Naive thymus-derived CD4-positive, alpha-beta T cell (primary cell): ENCODE data around the gene GPR173. TPM values are rescaled to one million over a fixed set of nuclear protein-coding genes. Genes with fewer than 3 reads are reported as not detected.

Experiments used
- ATAC-seq: fragments of 150-1000 bp; cut with Tn5 transposase; 2 replicates; pipeline ENCODE4 v1.10.0; 2021; ENCODE audit warnings: mild to moderate bottlenecking, moderate library complexity
- CTCF ChIA-PET: fragments of 350-600 bp; sonication (Branson Sonifier 250); formaldehyde crosslinking; loops from one replicate; lab custom pipeline; 2021; ENCODE audit warnings: antibody characterized with exemption; lab: Charles Lee
- POLR2A ChIA-PET: fragments of 350-600 bp; sonication (Branson Sonifier 250); formaldehyde crosslinking; loops from one replicate; lab custom pipeline; 2021; ENCODE audit warnings: antibody characterized with exemption, inconsistent platforms; lab: Charles Lee
- DNase-seq, 9 donors: peaks; one replicate each; pipeline versions ENCODE4 v3.0.0 to v3.0.0-alpha.2; 2020 to 2022; ENCODE audit warnings: mixed read lengths in 1 of 9
- H3K27ac ChIP-seq: one replicate; pipeline ENCODE4 v1.7.0; 2013; ENCODE audit warnings: mild to moderate bottlenecking, low read depth, low read length, moderate library complexity
- H3K27me3 ChIP-seq, 2 donors: one replicate each; pipeline ENCODE4 v1.7.0; 2013; ENCODE audit warnings: low read length in 2 of 2, mild to moderate bottlenecking in 2 of 2, moderate library complexity in 2 of 2; ENCODE audit not compliant: control insufficient read depth in 2 of 2, insufficient read depth in 2 of 2
- H3K36me3 ChIP-seq, 3 experiments: 1 replicate in 2 of 3; 2 replicates in 1 of 3; pipeline ENCODE4 v1.7.0; 2013; ENCODE audit warnings: low read length in 3 of 3, mild to moderate bottlenecking in 3 of 3, moderate library complexity in 1 of 3; ENCODE audit not compliant: insufficient read depth in 3 of 3, control insufficient read depth in 2 of 3
- H3K4me1 ChIP-seq, 2 donors: one replicate each; pipeline ENCODE4 v1.7.0; 2013; ENCODE audit warnings: low read length in 2 of 2, mild to moderate bottlenecking in 2 of 2, moderate library complexity in 1 of 2; ENCODE audit not compliant: control insufficient read depth in 2 of 2, insufficient read depth in 2 of 2
- H3K4me3 ChIP-seq: 2 replicates; pipeline ENCODE4 v1.7.0; 2013; ENCODE audit warnings: mild to moderate bottlenecking, low read length
- H3K9me3 ChIP-seq, 3 experiments: 1 replicate in 2 of 3; 2 replicates in 1 of 3; pipeline ENCODE4 v1.7.0; 2013; ENCODE audit warnings: low read length in 3 of 3; ENCODE audit not compliant: control insufficient read depth in 2 of 3
- H3K27ac Mint-ChIP-seq, 9 donors: one replicate each; pipeline ENCODE4 v1.8.0; 2020 to 2022; ENCODE audit warnings: mixed read lengths in 9 of 9, mild to moderate bottlenecking in 8 of 9, moderate library complexity in 5 of 9, inconsistent platforms in 2 of 9
- H3K27me3 Mint-ChIP-seq, 5 donors: one replicate each; pipeline ENCODE4 v1.8.0; 2021 to 2022; ENCODE audit warnings: mixed read lengths in 5 of 5, mild to moderate bottlenecking in 1 of 5
- H3K36me3 Mint-ChIP-seq, 5 donors: one replicate each; pipeline ENCODE4 v1.8.0; 2020 to 2022; ENCODE audit warnings: mixed read lengths in 5 of 5, mild to moderate bottlenecking in 3 of 5, inconsistent platforms in 1 of 5
- H3K4me1 Mint-ChIP-seq, 7 donors: one replicate each; pipeline ENCODE4 v1.8.0; 2020 to 2022; ENCODE audit warnings: mixed read lengths in 7 of 7, mild to moderate bottlenecking in 3 of 7, inconsistent platforms in 1 of 7
- H3K4me3 Mint-ChIP-seq, 10 donors: one replicate each; pipeline ENCODE4 v1.8.0; 2020 to 2022; ENCODE audit warnings: mild to moderate bottlenecking in 10 of 10, mixed read lengths in 10 of 10, moderate library complexity in 6 of 10, inconsistent platforms in 2 of 10
- H3K9me3 Mint-ChIP-seq, 11 donors: one replicate each; pipeline ENCODE4 v1.8.0; 2020 to 2022; ENCODE audit warnings: mixed read lengths in 11 of 11, mild to moderate bottlenecking in 4 of 11, inconsistent platforms in 1 of 11, moderate library complexity in 1 of 11
- intact Hi-C, 2 donors: fragments of 100-400 bp; cut with micrococcal nuclease; formaldehyde crosslinking; loops; one replicate each; pipeline ENCODE4 v1.15.1; 2023
- polyA plus RNA-seq, 2 donors: library from polyadenylated mRNA; unstranded; fragments of 300-500 nt; fragmentation: Illumina TruSeq; gene quantifications; one replicate each; pipeline ENCODE4 v1.2.3, GENCODE V29; 2021
- total RNA-seq, 6 experiments: library from RNA in 5 of 6; stranded (reverse) in 5 of 6; gene quantifications; 1 replicate in 5 of 6; 2 replicates in 1 of 6; pipeline ENCODE4 v1.2.3 and lab custom pipeline; 2021 to 2026

The GPR173 gene
- total and polyA plus RNA-seq, 7 experiments from 2014 or later, result 0.13 to 0.47 TPM; not detected in 5

DNA sequence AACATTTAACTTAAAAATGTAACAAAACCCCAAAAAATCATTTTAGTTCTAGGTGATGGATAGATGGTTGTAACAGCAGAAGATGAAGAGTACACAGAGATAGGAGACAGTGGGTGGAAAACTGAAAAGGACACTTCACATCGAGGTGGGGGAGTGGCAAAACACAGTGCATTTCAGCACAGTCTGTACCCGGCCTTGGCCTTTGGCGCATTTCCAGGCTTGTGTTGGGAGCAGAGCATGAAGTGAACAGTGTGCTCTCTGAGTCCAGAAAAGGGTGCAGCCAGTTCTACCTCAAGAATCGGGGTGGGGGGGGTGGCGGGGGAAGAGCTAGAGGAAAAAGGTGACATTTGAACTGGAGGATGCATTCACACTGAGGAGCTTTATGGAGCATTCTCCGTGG lies 37.9 kb downstream of the GPR173 start:
- DNase-seq (no peak), ATAC-seq (no peak)
- H3K36me3 ChIP-seq, result peaks cover 0 to 25% (median 5%) of the 10 kb centered on the region in 3 experiments
- CTCF ChIA-PET, result no interaction called here
- H3K27ac Mint-ChIP-seq, result peak overlapping the region in 7 of 9 donors; percentile 47 to 93 (median 68)
- no peaks in the 10 kb centered on the region for H3K9me3 ChIP-seq
- no peak overlapping the region for H3K27ac ChIP-seq
- peaks cover 0 to 16% (median 0%) of the 10 kb centered on the region in 11 donors for H3K9me3 Mint-ChIP-seq
- H3K27me3 ChIP-seq, result no peaks in the 10 kb centered on the region
- H3K4me1 Mint-ChIP-seq, result peaks cover 29 to 63% (median 57%) of the 10 kb centered on the region in 7 donors
- H3K4me3 Mint-ChIP-seq, result peak overlapping the region in 3 of 10 donors; percentile 13 to 42 (median 30)
- intact Hi-C loops, result loop anchor here in 1 of 2 donors (10.0 kb wide), 1 partner anchor 598 kb away; the partner anchor contains the start of gene HUWE1
- H3K4me3 ChIP-seq, result no peak overlapping the region
- H3K36me3 Mint-ChIP-seq, result peaks cover 0 to 12% (median 6%) of the 10 kb centered on the region in 5 donors
- H3K27me3 Mint-ChIP-seq, result peaks cover 0 to 3% (median 0%) of the 10 kb centered on the region in 5 donors
- POLR2A ChIA-PET, result no interaction called here
- H3K4me1 ChIP-seq, result peaks cover 0 to 12% of the 10 kb centered on the region in 2 donors

DNA sequence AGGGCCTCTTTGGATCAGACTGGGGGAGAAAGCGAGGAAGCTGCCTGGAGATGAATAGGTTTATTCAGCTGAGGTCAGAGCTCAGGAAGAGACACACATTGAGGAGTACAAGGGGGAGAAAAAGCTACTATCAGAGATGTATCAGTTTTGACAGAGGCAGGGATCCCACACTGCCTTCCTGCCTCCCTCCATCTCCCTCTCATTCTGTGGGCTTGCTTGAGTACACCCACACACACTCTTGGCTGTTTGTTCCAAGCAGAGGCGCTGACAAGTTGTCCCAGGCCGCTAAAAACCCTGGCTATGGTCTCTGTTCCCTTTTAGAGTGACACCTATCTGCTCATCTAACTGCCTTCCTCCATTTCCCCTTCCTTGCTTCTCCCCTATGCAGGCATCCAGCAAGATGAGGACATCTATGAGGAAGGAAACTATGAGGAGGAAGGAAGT lies 38.8 kb downstream of the GPR173 start:
- no peak for DNase-seq
- H3K9me3 ChIP-seq, result no peaks in the 10 kb centered on the region
- H3K36me3 ChIP-seq, result peaks cover 0 to 24% (median 5%) of the 10 kb centered on the region in 3 experiments
- H3K27me3 ChIP-seq, result no peaks in the 10 kb centered on the region
- intact Hi-C loops, result loop anchor here in 1 of 2 donors (10.0 kb wide), 1 partner anchor 597 kb away; the partner anchor contains the start of gene HUWE1
- H3K36me3 Mint-ChIP-seq, result peaks cover 0 to 12% (median 6%) of the 10 kb centered on the region in 5 donors
- H3K27me3 Mint-ChIP-seq, result no peaks in the 10 kb centered on the region
- H3K27ac ChIP-seq, result peak overlapping the region; percentile 94
- H3K4me1 ChIP-seq, result peaks cover 0 to 12% of the 10 kb centered on the region in 2 donors
- no peak for ATAC-seq
- H3K4me3 Mint-ChIP-seq, result peak overlapping the region in 8 of 10 donors; percentile 15 to 99 (median 38)
- peak overlapping the region in 8 of 9 donors; percentile 76 to 100 (median 100) for H3K27ac Mint-ChIP-seq
- H3K4me3 ChIP-seq, result no peak overlapping the region
- ChIA-PET CTCF (no interaction called here), POLR2A (no interaction called here)
- peaks cover 0 to 13% (median 0%) of the 10 kb centered on the region in 11 donors for H3K9me3 Mint-ChIP-seq
- peaks cover 29 to 63% (median 57%) of the 10 kb centered on the region in 7 donors for H3K4me1 Mint-ChIP-seq

DNA sequence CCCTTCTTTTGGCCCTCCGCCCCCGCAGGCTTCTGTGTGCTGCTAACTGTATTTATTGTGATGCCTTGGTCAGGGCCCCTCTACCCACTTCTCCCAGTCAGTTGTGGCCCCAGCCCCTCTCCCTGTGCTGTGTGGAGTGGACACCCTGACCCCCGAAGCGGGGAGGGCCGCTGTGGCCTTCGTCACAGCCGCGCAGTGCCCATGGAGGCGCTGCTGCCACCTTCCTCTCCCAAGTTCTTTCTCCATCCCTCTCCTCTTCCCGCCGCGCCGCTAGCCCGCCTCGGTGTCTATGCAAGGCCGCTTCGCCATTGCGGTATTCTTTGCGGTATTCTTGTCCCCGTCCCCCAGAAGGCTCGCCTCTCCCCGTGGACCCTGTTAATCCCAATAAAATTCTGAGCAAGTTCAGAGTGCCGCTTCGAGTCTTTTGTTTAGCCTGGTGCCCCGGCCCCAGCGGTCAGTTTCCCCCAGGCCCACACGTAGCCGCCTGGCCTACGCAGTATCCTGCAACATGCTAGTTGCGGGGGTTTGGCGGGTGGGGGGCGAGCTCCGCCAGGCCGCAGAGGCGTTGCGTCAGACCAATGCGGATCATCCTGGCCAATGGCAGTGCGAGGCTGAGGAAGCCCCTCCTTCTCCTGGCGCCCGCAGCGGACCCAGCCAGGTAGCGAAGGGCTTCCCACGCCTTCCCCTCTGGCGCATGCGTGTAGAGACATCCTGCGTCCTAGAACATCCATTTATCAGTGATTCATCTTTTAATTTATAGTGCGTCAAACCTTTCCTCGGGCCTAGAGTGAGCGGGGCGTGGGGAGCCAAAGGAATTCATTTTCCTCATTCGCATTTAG lies 39.8 kb downstream of the GPR173 start:
- peak; percentile 50 to 89 (median 80) for DNase-seq
- Histone ChIP-seq H3K4me3 (peak overlapping the region; percentile 53), H3K27me3 (no peaks in the 10 kb centered on the region), H3K9me3 (no peaks in the 10 kb centered on the region), H3K4me1 (peaks cover 0 to 11% of the 10 kb centered on the region in 2 donors), H3K27ac (peak overlapping the region; percentile 94), H3K36me3 (peaks cover 0 to 20% (median 5%) of the 10 kb centered on the region in 3 experiments)
- H3K27ac Mint-ChIP-seq, result peak overlapping the region; percentile 89 to 100 (median 99)
- H3K4me1 Mint-ChIP-seq, result peaks cover 25 to 58% (median 53%) of the 10 kb centered on the region in 7 donors
- no peaks in the 10 kb centered on the region for H3K27me3 Mint-ChIP-seq
- ATAC-seq, result peak; percentile 81
- ChIA-PET CTCF (interaction anchor here (2.5 kb wide), 1 partner anchor 17 kb away, joined by 21 read pairs; no protein-coding TSS in a partner anchor), POLR2A (interaction anchor here (0.7 to 1.0 kb wide), 2 partner anchors 10 to 17 kb away, joined by 5 to 7 read pairs; no protein-coding TSS in a partner anchor)
- H3K9me3 Mint-ChIP-seq, result peaks cover 0 to 10% (median 0%) of the 10 kb centered on the region in 11 donors
- intact Hi-C loops, result loop anchor here in 1 of 2 donors (10.0 kb wide), 1 partner anchor 596 kb away; the partner anchor contains the start of gene HUWE1
- peak overlapping the region; percentile 91 to 99 (median 94) for H3K4me3 Mint-ChIP-seq
- H3K36me3 Mint-ChIP-seq, result peaks cover 0 to 11% (median 6%) of the 10 kb centered on the region in 5 donors

- peaks cover 0 to 17% (median 5%) of the 10 kb centered on the region in 3 experiments for H3K36me3 ChIP-seq
- intact Hi-C loops, result loop anchor here (1.0 to 10.0 kb wide), 3 partner anchors 8 to 595 kb away; partner anchors contain the start of gene HUWE1 (in 1 of the 2)
- peaks cover 0 to 1% of the 10 kb centered on the region in 2 donors for H3K4me1 ChIP-seq
- Mint-ChIP-seq H3K9me3 (peaks cover 0 to 8% (median 0%) of the 10 kb centered on the region in 11 donors), H3K36me3 (peaks cover 0 to 9% (median 6%) of the 10 kb centered on the region in 5 donors), H3K4me1 (peaks cover 20 to 48% (median 44%) of the 10 kb centered on the region in 7 donors), H3K27me3 (no peaks in the 10 kb centered on the region), H3K27ac (peak overlapping the region; percentile 89 to 100 (median 99)), H3K4me3 (peak overlapping the region; percentile 91 to 99 (median 94))
- ATAC-seq, result no peak
- no peaks in the 10 kb centered on the region for H3K27me3 ChIP-seq
- H3K4me3 ChIP-seq, result peak overlapping the region; percentile 53
- H3K9me3 ChIP-seq, result no peaks in the 10 kb centered on the region
- DNase-seq, result peak in 5 of 9 donors; percentile 42 to 61 (median 59)
- POLR2A ChIA-PET, result interaction anchor here (0.7 to 1.3 kb wide), 3 partner anchors 9 to 154 kb away, joined by 3 to 7 read pairs (median 3); no protein-coding TSS in a partner anchor
- peak overlapping the region; percentile 94 for H3K27ac ChIP-seq
- CTCF ChIA-PET, result interaction anchor here (2.5 kb wide), 1 partner anchor 18 kb away, joined by 21 read pairs; no protein-coding TSS in a partner anchor
Measured at GRCh38 chrX:53089224-53089842, 40.7 kb downstream of the GPR173 start.

DNA sequence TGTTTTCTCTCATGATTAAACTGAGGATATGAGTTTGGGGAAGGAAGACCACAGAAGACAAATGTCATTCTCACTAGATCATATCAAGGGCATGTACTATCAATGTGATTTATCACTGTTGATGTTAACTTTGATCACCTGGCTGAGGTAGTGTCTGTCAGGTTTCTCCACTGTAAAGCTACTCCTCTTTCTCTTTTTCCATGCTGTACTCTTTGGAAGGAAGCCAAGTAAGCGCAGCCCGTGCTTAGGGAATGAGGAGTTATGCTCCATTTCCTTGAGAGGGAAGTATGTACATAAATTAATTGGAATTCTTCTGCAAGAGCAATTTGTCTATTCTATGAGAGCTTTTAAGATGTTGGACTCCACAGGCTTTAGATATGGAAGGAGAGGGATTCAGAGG lies 41.3 kb downstream of the GPR173 start:
- Mint-ChIP-seq H3K9me3 (peaks cover 0 to 8% (median 0%) of the 10 kb centered on the region in 11 donors), H3K4me1 (peaks cover 18 to 48% (median 43%) of the 10 kb centered on the region in 7 donors), H3K27me3 (no peaks in the 10 kb centered on the region), H3K27ac (peak overlapping the region in 3 of 9 donors; percentile 7 to 100 (median 43)), H3K36me3 (peaks cover 0 to 7% (median 6%) of the 10 kb centered on the region in 5 donors), H3K4me3 (no peak overlapping the region)
- H3K9me3 ChIP-seq, result no peaks in the 10 kb centered on the region
- POLR2A ChIA-PET, result interaction anchor here (0.9 to 1.3 kb wide), 2 partner anchors 9 to 155 kb away, joined by 3 read pairs; no protein-coding TSS in a partner anchor
- intact Hi-C loops, result loop anchor here (1.0 to 10.0 kb wide), 6 partner anchors 9 to 952 kb away; partner anchors contain the start of genes PHF8 (in 2 of the 2) and HUWE1 (in 1 of the 2)
- CTCF ChIA-PET, result interaction anchor here (2.5 kb wide), 1 partner anchor 18 kb away, joined by 21 read pairs; no protein-coding TSS in a partner anchor
- no peak overlapping the region for H3K4me3 ChIP-seq
- ATAC-seq (no peak), DNase-seq (no peak)
- H3K27me3 ChIP-seq, result no peaks in the 10 kb centered on the region
- no peak overlapping the region for H3K27ac ChIP-seq
- peaks cover 0 to 11% (median 0%) of the 10 kb centered on the region in 3 experiments for H3K36me3 ChIP-seq
- no peaks in the 10 kb centered on the region for H3K4me1 ChIP-seq
